Measurements from ENCODE around the gene STIM1.

Gene STIM1

GRCh38 chr11:4087551-4087950 is 232.1 kb downstream of the STIM1 start:
- in situ Hi-C loops (cut with HindIII; ENCODE audit: low sequenced_read_pairs), result no loop called here
- H3K4me3 ChIP-seq (ENCODE audit: low read depth, low read length), result no peak overlapping the region
- no peak for DNase-seq (ENCODE audit: low read depth)
- TF ChIP-seq, protein P1, sequence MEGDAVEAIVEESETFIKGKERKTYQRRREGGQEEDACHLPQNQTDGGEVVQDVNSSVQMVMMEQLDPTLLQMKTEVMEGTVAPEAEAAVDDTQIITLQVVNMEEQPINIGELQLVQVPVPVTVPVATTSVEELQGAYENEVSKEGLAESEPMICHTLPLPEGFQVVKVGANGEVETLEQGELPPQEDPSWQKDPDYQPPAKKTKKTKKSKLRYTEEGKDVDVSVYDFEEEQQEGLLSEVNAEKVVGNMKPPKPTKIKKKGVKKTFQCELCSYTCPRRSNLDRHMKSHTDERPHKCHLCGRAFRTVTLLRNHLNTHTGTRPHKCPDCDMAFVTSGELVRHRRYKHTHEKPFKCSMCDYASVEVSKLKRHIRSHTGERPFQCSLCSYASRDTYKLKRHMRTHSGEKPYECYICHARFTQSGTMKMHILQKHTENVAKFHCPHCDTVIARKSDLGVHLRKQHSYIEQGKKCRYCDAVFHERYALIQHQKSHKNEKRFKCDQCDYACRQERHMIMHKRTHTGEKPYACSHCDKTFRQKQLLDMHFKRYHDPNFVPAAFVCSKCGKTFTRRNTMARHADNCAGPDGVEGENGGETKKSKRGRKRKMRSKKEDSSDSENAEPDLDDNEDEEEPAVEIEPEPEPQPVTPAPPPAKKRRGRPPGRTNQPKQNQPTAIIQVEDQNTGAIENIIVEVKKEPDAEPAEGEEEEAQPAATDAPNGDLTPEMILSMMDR (IDR thresholded peaks at IDR 0.05; ENCODE audit: low read depth, low read length, missing control alignments), result peak; percentile 25

DNA sequence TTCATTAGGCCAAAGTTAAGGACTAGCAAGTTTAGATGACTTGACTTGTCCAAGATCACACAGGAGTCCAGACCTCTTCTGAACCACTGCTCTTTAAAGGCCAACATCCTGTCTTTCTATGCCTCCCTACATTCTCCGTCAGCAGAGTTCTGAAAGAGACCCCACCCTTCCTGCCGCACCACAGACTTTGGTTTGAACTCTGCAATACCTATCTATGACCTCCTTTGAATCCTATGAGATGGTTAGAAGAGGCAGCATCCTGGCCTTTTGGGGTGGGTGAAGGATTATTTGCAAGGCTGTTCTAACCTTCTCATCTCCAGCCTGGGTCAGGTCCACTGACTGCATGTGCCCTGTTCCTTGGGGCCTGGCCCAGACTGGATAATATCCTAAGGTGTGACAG is 234.8 kb downstream of the STIM1 start:
- in situ Hi-C loops (cut with HindIII; ENCODE audit: low sequenced_read_pairs), result no loop called here
- no peak overlapping the region for H3K4me3 ChIP-seq (ENCODE audit: low read depth, low read length)
- TF ChIP-seq, protein P1 (IDR thresholded peaks at IDR 0.05; ENCODE audit: low read depth, low read length, missing control alignments), result no peak
- DNase-seq (ENCODE audit: low read depth), result no peak

- in situ Hi-C loops (cut with HindIII; ENCODE audit: low sequenced_read_pairs), result no loop called here
- TF ChIP-seq, protein P1 (IDR thresholded peaks at IDR 0.05; ENCODE audit: low read depth, low read length, missing control alignments), result no peak
- no peak overlapping the region for H3K4me3 ChIP-seq (ENCODE audit: low read depth, low read length)
- DNase-seq (ENCODE audit: low read depth), result no peak
Observed at GRCh38 chr11:4092026-4092425, 236.6 kb downstream of the STIM1 start.

DNA sequence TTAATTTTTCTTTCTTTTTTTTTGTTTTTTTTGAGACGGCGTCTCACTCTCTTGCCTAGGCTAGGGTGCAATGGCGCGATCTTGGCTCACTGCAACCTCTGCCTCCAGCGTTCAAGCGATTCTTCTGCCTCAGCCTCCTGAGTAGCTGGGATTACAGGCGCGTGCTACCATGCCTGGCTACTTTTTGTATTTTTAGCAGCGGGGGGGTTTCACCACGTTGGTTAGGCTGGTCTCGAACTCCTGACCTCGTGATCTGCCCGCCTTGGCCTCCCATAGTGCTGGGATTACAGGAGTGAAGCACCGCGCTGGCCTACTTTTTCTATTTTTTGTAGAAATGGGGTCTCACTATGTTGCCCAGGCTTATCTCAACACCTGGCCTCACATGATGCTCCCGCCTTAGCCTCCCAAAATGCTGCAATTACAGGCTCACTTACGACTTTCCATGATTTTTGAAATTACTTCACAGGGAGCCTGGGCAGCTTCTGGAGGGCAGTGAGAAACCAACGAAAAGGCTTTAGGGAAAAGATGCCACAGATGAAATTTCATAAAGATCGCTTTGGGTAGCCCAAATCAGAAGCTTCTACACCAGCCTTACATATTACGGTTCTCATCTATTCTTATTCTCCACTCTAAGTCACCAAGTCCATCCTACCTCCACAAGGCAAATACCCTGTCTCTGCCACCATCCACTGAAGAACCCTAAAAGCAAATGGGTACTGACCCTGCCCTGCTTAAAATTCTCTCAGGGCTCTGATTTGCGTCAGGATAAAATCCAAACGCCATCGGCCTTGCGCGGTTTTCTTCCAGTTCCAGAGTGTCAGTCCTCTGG is 238.3 kb downstream of the STIM1 start:
- no peak for DNase-seq (ENCODE audit: low read depth)
- in situ Hi-C loops (cut with HindIII; ENCODE audit: low sequenced_read_pairs), result no loop called here
- TF ChIP-seq, protein P1 (IDR thresholded peaks at IDR 0.05; ENCODE audit: low read depth, low read length, missing control alignments), result no peak
- H3K4me3 ChIP-seq (ENCODE audit: low read depth, low read length), result peak overlapping the region; percentile 90

DNA sequence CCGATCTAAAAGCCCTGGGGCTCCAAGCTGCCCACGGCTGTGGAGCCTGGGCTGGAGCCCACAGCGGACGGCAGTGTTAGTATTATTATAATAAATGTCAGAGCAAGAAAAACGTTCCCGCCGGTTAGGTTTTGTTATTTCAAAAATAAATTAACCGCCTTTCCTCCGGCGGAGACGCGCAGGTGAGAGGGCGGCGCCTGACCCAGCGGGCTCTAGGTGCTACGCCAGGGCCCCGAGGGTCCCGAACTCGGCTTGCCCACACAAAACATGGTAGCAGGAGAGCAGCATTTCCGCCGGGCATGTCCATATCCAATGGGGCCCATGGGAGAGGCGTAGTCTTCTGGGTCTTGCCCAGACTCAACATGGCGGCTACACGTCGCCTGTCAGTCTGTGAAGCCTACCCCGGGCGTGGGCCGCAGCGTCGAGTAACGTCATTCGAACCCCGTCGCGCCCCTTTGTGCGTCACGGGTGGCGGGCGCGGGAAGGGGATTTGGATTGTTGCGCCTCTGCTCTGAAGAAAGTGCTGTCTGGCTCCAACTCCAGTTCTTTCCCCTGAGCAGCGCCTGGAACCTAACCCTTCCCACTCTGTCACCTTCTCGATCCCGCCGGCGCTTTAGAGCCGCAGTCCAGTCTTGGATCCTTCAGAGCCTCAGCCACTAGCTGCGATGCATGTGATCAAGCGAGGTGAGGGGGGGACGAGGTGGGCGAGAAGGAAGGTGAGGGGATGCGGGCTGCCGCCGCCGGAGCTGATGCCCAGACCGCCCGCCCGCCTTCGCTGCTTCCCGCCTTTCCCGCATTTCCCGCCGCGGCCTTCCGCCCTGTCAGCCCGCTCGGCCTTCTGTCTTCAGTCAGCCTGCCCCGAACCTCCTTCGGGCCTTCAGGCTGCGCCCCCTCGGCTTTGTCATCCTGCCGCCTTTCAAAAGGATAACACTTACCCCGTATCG is 239.2 kb downstream of the STIM1 start, which contains the start of gene RRM1:
Gene RRM1, plus strand, starts transcription at position 452 of the 944 bp plus-strand sequence. Its CDS starts 214 bp downstream, at position 666.
- in situ Hi-C loops (cut with HindIII; ENCODE audit: low sequenced_read_pairs), result no loop called here
- peak; percentile 92 for DNase-seq (ENCODE audit: low read depth)
- TF ChIP-seq, protein P1 (IDR thresholded peaks at IDR 0.05; ENCODE audit: low read depth, low read length, missing control alignments), result no peak

DNA sequence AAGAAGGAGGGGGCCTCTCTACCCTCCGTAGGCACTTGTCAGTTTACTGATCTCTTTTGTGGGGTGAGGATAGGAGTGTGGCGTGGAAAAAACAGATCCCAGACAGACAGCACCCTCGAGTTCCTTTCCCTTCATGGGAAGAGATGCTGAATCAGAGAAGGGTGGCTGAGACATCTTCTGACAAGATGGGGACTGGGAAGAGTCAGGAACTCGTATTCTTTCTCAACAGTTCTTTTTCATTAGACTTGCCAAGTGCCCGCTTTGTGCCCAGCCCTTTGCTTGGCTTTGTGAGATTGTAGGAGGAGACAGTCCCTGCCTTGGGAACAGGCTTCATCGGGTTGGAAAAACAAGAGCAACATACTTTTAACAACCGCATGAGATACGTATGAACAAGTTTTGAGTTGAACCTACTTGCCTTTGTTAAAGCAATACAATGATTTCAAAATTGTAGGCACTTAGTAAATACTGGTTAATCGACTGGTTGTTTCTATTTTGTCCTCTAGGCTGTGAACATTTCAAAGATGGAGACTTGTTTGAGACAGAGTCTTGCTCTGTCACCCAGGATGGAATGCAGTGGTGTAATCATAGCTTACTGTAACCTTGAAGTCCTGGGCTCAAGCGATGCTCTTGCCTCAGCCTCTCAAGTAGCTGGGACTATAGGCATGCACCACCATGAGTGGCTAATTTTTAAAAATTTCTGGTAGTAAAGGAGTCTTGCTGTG is 240.2 kb downstream of the STIM1 start:
- TF ChIP-seq, protein P1 (IDR thresholded peaks at IDR 0.05; ENCODE audit: low read depth, low read length, missing control alignments), result no peak
- in situ Hi-C loops (cut with HindIII; ENCODE audit: low sequenced_read_pairs), result no loop called here
- DNase-seq (ENCODE audit: low read depth), result no peak
- peak overlapping the region; percentile 90 for H3K4me3 ChIP-seq (ENCODE audit: low read depth, low read length)

More for the DNA sequence above, 239.2 kb downstream of the STIM1 start, which contains the start of gene RRM1:
- peak within 1 kb of the TSS; percentile 90 for H3K4me3 ChIP-seq (ENCODE audit: low read depth, low read length)
